ENCODE measurements around the gene PACSIN1.
A peak's percentile ranks its signal among the peaks of the same experiment; 100 is the strongest.

The PACSIN1 gene

DNA sequence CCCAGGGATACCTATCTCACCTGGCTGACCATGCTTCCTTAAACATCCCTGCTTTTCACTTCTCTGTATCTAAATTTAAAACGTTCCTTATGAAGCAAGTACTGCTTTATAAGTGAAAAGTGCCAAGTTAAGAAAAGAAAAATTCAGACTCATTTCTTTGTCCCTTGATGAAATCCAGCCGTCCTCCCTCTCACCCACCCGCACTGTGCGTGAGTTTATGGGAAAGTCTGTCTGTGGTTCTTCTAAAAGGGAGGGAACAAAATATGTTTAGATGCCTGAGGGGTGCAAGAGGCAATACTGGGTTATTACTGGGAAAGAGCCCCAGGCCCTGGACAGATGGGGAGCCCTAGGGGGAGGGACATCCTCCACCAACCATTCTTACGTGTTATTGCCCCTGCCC is 59.1 kb downstream of the PACSIN1 start:
- no peak for DNase-seq
- H3K27me3 ChIP-seq = no peaks in the 10 kb centered on the region
- no peaks in the 10 kb centered on the region for H3K9me3 ChIP-seq
- no peak overlapping the region for H3K4me3 ChIP-seq (ENCODE audit: low read depth, low read length)
- no peaks in the 10 kb centered on the region for H3K36me3 ChIP-seq
- peaks cover 5% of the 10 kb centered on the region for H3K4me1 ChIP-seq
- TF ChIP-seq, protein P1, sequence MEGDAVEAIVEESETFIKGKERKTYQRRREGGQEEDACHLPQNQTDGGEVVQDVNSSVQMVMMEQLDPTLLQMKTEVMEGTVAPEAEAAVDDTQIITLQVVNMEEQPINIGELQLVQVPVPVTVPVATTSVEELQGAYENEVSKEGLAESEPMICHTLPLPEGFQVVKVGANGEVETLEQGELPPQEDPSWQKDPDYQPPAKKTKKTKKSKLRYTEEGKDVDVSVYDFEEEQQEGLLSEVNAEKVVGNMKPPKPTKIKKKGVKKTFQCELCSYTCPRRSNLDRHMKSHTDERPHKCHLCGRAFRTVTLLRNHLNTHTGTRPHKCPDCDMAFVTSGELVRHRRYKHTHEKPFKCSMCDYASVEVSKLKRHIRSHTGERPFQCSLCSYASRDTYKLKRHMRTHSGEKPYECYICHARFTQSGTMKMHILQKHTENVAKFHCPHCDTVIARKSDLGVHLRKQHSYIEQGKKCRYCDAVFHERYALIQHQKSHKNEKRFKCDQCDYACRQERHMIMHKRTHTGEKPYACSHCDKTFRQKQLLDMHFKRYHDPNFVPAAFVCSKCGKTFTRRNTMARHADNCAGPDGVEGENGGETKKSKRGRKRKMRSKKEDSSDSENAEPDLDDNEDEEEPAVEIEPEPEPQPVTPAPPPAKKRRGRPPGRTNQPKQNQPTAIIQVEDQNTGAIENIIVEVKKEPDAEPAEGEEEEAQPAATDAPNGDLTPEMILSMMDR (IDR thresholded peaks at IDR 0.05; ENCODE audit: low read depth, low read length) = no peak

DNA sequence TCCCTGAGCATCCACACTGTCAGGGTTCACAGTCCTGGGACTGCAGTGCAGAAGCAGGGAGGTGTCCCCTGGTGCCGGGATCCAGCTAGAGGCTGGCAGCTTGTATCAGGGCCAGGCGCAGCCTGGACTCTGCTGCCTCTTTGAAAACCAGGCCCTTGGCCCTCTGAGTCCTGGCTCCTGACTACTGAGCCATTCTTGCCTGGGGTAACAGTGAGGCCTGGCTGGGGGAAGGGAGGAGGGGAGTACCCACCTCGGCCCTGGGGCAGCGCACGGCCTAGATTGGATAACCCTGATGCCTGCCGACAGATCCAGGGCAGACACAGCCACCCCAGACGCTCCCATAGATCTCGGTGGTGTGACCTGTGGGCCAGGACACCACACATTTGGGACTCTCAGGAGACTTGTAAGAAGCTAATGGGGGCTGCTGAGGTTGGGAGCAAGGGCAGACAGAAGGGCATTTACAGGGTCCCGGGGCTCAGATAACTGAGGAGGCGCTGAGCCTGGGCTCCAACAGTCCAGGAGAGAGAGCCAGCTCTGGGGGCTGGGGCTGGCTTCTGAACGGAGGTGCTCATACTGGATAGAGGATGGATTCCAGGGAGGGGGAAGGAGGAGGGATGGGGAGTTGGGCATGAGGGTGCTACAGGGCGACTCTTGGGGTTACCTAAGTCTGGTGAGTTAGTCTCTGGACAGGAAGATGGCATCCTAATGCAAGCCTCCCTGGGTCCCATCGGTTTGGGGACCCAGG is 59.7 kb downstream of the PACSIN1 start:
- Histone ChIP-seq H3K36me3 (no peaks in the 10 kb centered on the region), H3K27me3 (no peaks in the 10 kb centered on the region), H3K9me3 (no peaks in the 10 kb centered on the region), H3K4me3 (ENCODE audit: low read depth, low read length) (no peak overlapping the region), H3K4me1 (peaks cover 5% of the 10 kb centered on the region)
- TF ChIP-seq, protein P1 (IDR thresholded peaks at IDR 0.05; ENCODE audit: low read depth, low read length) = no peak
- DNase-seq = peak; percentile 60

DNA sequence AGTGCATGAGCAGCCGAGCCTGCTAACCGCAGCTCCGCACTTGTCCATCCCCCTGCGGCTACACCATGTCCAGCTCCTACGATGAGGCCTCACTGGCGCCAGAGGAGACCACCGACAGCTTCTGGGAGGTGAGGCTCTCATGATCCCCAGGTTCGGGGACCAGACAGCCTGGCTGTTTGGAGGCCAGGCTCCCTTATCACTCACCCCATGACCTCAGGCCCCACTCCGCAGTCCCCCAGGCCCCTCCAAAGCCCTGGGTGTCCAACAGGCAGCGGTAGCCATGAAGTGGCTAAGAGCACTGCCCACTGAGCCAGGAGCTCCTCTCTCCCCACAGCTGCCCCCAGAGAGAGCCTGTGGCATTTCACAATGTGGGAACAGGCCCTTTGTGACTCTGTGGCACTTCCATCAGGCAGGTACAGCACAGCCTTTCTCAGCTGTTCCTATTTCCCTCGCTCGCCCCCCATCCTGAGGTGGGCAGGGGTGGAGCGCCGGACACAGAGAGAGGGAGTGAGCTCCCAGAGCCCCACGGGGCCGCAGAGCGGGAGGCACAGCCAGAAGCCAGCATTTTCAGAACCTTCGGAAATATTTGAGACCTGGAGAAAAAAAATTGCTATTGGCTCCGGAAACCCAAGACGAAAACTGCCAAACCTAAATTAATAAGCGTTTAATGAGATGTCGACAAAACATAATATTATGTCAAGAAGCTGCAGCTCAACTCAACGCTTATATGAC is 60.5 kb downstream of the PACSIN1 start:
- TF ChIP-seq, protein P1 (IDR thresholded peaks at IDR 0.05; ENCODE audit: low read depth, low read length) = no peak
- Histone ChIP-seq H3K27me3 (no peaks in the 10 kb centered on the region), H3K36me3 (no peaks in the 10 kb centered on the region), H3K4me3 (ENCODE audit: low read depth, low read length) (peak overlapping the region; percentile 45), H3K4me1 (peaks cover 5% of the 10 kb centered on the region), H3K9me3 (no peaks in the 10 kb centered on the region)
- DNase-seq = no peak

DNA sequence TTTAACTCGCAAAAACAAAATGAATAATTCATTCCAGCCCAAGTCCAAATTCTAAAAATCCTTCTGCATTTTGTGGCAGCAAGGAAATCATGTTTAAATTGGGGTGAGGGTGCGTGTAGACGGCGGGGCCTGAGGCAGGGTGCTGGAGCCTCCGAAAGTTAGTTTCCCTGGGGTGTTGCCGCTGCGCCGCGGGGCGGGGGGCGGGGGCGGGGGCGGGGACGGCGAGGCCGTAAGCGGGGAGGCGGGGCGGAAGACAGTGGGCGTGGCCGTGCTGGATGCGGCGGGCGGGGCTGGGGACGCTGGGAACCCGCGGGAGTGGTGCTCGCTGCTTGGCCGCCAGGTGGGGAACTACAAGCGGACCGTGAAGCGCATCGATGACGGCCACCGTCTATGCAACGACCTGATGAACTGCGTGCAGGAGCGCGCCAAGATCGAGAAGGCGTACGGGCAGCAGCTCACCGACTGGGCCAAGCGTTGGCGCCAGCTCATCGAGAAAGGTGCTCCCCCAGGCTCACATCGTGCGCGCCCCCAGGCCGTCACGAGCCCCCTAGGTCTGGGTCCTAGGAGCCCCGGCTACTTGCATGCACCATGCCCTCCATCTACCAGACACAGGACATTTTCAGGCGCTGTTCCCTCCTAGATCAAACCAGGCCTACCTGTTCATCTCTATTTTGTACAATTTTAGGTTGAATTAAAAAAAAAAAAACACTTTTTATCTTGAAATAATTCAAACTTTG is 61.3 kb downstream of the PACSIN1 start:
- Histone ChIP-seq H3K4me1 (peaks cover 5% of the 10 kb centered on the region), H3K4me3 (ENCODE audit: low read depth, low read length) (peak overlapping the region; percentile 45), H3K27me3 (no peaks in the 10 kb centered on the region), H3K9me3 (no peaks in the 10 kb centered on the region), H3K36me3 (no peaks in the 10 kb centered on the region)
- TF ChIP-seq, protein P1 (IDR thresholded peaks at IDR 0.05; ENCODE audit: low read depth, low read length) = peak; percentile 58
- DNase-seq = peak; percentile 97

DNA sequence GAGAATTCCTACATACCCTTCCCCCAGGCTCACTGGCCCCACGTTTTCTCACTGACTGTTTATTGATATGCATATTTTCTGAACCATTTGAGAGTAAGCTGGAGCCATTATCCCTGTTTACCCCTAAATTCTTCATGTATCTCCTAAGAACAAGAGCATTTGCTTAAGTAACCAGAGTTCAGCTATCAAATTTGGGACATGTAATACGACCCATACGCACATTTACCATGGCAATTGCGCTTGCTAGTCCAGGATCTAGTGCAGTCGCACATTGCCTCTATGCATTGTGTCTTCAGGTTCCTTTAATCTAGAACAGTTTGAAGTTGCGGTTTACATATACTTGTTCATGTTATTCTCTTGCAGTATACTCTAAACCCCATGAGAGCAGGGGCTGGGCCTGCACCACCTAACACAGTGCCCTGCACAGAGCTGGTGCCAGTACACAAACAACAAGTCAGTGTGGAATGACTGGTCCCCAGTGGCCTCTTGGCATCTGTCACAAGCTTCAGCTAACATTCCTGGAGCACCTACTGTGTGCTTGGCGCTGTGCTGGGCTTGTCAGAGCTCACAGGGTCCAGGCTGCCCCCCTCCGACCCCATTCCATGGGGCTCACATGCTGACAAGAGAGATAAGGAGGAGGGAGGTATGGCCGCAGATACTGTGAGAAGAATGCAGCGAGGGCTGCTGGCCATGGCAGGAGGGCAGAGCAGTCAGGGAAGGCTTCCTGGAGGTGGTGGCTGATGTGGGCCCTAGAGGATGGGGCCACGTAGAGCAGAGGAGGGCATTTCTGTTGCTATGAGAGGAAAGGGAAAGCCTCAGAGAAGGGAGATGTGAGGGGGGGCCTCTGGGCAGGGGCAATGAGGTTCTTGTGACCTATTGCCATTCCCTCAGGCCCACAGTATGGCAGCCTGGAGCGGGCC is 62.1 kb downstream of the PACSIN1 start:
- no peak for DNase-seq
- Histone ChIP-seq H3K9me3 (no peaks in the 10 kb centered on the region), H3K4me3 (ENCODE audit: low read depth, low read length) (no peak overlapping the region; the same call in 1 of the 2 replicates), H3K4me1 (peaks cover 5% of the 10 kb centered on the region), H3K27me3 (no peaks in the 10 kb centered on the region), H3K36me3 (no peaks in the 10 kb centered on the region)
- TF ChIP-seq, protein P1 (IDR thresholded peaks at IDR 0.05; ENCODE audit: low read depth, low read length) = no peak
